WTC11 (cell line): ENCODE results near the gene PIK3C2A.

Source experiments
- JUN ChIP-seq: sonication (generic); formaldehyde crosslinking; IDR thresholded peaks from 2 replicates; pipeline ENCODE4 v1.8.0; 2023; ENCODE audit warnings: mild to moderate bottlenecking, missing genetic modification reagents
- TF ChIP-seq, protein P1 (sequence below): sonication (generic); formaldehyde crosslinking; IDR thresholded peaks from 2 replicates; pipeline ENCODE4 v1.8.0; 2022; ENCODE audit warnings: mild to moderate bottlenecking, missing genetic modification reagents
- TF ChIP-seq, protein P2 (sequence below): fragments of 200-600 bp; IDR thresholded peaks from 2 replicates; pipeline ENCODE4 v1.8.0; 2022; ENCODE audit warnings: antibody characterized with exemption
- TF ChIP-seq, protein P3 (sequence below): sonication (generic); formaldehyde crosslinking; IDR thresholded peaks from 2 replicates; pipeline ENCODE4 v1.8.1; 2023; ENCODE audit warnings: mild to moderate bottlenecking, missing genetic modification reagents, moderate library complexity

DNA sequence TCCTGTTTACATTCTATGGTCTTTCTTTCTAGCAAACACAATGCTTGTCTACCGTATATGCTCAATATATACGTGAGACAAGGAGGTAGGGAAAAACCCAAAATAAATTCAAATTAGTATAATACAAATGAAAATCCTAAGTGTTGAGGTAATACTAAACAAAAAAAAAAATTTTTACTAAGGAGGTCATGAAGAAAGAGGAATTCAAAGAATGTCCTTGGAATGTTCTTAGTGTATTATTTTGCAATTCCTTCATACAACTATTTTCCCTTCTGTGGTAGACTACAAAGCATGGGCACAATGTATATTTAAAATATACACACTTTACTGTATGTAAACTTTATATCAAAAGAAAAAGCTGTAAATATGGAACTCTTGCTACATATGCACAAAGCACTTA lies 36.4 kb downstream of the PIK3C2A start:
- TF ChIP-seq, protein P1, sequence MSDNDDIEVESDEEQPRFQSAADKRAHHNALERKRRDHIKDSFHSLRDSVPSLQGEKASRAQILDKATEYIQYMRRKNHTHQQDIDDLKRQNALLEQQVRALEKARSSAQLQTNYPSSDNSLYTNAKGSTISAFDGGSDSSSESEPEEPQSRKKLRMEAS (CRISPR knock-in tag), result no peak
- no peak for TF ChIP-seq JUN (CRISPR knock-in tag)
- TF ChIP-seq, protein P2, sequence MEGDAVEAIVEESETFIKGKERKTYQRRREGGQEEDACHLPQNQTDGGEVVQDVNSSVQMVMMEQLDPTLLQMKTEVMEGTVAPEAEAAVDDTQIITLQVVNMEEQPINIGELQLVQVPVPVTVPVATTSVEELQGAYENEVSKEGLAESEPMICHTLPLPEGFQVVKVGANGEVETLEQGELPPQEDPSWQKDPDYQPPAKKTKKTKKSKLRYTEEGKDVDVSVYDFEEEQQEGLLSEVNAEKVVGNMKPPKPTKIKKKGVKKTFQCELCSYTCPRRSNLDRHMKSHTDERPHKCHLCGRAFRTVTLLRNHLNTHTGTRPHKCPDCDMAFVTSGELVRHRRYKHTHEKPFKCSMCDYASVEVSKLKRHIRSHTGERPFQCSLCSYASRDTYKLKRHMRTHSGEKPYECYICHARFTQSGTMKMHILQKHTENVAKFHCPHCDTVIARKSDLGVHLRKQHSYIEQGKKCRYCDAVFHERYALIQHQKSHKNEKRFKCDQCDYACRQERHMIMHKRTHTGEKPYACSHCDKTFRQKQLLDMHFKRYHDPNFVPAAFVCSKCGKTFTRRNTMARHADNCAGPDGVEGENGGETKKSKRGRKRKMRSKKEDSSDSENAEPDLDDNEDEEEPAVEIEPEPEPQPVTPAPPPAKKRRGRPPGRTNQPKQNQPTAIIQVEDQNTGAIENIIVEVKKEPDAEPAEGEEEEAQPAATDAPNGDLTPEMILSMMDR, result no peak
- TF ChIP-seq, protein P3, sequence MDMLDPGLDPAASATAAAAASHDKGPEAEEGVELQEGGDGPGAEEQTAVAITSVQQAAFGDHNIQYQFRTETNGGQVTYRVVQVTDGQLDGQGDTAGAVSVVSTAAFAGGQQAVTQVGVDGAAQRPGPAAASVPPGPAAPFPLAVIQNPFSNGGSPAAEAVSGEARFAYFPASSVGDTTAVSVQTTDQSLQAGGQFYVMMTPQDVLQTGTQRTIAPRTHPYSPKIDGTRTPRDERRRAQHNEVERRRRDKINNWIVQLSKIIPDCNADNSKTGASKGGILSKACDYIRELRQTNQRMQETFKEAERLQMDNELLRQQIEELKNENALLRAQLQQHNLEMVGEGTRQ (CRISPR knock-in tag), result no peak
